Subcutaneous adipose tissue (tissue), 4 donors: ENCODE data around the gene ABCB1. TPM values are rescaled to one million over a fixed set of nuclear protein-coding genes. Genes with fewer than 3 reads are reported as not detected.

ENCODE experiments used
- CTCF ChIP-seq: fragments of 450-650 bp; IDR thresholded peaks from one replicate; pipeline ENCODE4 v1.5.1; 2016; ENCODE audit warnings: low read depth, mild to moderate bottlenecking, control low read depth, antibody characterized with exemption, moderate library complexity
- total RNA-seq, 4 donors: library from RNA; depleted of rRNA; stranded (reverse); fragments of >200 nt; gene quantifications; one replicate each; pipeline ENCODE4 v1.1.0, GENCODE V29; 2016

Gene ABCB1
- total RNA-seq, 4 donors from 2014 or later = 1.0 to 11.9 (median 6.9) TPM

- no peak for TF ChIP-seq CTCF
Measured at GRCh38 chr7:87596696-87597095, 4.0 kb downstream of the ABCB1 start.

- no peak for TF ChIP-seq CTCF
Measured at GRCh38 chr7:87596136-87596535, 4.5 kb downstream of the ABCB1 start.

GRCh38 chr7:87592300-87592699, 8.4 kb downstream of the ABCB1 start:
- TF ChIP-seq CTCF = no peak

GRCh38 chr7:87591211-87591610, 9.5 kb downstream of the ABCB1 start:
- no peak for TF ChIP-seq CTCF

GRCh38 chr7:87590578-87590977, 10.1 kb downstream of the ABCB1 start:
- no peak for TF ChIP-seq CTCF

GRCh38 chr7:87589631-87590030, 11.1 kb downstream of the ABCB1 start:
- no peak for TF ChIP-seq CTCF

- TF ChIP-seq CTCF = no peak
Measured at GRCh38 chr7:87581723-87582122, 19.0 kb downstream of the ABCB1 start.
